NCI-H446 (cell line): ENCODE results near the gene FAHD2B.
"Not testable (repeated sequence)": the region's sequence is repeated elsewhere in the genome, so short reads cannot be mapped to it uniquely, and the experiment has no call there.

Experiments used
- DNase-seq, 2 experiments: peaks; one replicate each; lab custom pipeline; 2025; lab: John Stamatoyannopoulos, UW

Gene FAHD2B

DNA sequence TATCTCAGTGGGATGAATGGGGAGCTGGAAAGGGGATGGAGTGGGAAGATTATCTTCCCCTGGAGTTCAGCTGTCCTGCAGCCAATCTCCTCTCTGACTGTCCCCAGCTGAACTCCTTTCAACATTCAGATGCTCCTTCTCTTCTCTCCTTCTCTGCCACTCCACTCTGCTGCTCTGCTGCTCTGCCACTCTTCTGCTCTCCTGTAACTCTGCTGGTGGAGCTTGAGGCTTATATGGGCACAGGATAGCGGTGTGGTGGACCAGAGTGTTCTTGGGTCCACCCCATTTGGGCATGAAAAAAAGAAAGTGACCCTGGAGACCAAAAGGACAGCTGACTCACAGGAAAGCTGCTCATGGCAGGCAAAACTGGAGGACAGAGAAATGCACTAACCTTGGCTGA lies 26.6 kb downstream of the FAHD2B start:
- no peak for DNase-seq

DNA sequence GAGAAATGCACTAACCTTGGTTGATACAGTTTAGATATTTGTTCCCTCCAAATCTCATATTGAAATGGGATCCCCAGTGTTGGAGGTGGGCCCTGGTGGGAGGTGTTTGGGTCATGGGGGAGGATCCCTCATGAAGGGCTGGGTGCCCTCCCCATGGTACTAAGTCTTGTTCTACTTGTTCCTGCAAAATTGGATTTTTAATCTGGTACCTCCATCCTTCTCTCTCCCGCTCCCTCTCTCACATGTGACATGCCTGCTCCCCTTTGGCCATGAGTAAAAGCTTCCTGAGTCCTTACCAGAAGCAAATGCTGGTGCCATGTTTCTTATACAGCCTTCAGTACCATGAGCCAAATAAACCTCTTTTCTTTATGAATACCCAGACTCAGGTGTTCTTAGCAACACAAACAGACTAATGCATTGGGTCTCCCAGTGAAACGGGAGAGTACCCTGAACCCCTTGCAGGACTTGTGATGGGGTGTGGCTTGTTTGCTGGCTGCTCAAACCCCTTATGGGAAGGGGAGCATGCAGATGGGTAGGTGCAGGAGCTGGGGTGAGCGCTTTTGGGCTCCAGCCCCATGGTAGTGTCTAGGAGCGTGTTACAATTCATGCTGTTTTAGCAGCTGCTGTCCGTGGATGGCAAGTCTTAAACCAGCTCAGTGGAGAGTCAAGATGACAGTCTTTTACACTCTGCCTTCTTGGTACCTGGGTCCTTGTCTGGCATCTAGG lies 27.2 kb downstream of the FAHD2B start:
- DNase-seq = no peak

- not testable (repeated sequence) for DNase-seq
Observed at GRCh38 chr2:97066030-97066429, 28.7 kb downstream of the FAHD2B start.

GRCh38 chr2:97062020-97062419 lies 32.7 kb downstream of the FAHD2B start:
- not testable (repeated sequence) for DNase-seq

- DNase-seq = not testable (repeated sequence)
Observed at GRCh38 chr2:97059782-97060181, 34.9 kb downstream of the FAHD2B start.

DNA sequence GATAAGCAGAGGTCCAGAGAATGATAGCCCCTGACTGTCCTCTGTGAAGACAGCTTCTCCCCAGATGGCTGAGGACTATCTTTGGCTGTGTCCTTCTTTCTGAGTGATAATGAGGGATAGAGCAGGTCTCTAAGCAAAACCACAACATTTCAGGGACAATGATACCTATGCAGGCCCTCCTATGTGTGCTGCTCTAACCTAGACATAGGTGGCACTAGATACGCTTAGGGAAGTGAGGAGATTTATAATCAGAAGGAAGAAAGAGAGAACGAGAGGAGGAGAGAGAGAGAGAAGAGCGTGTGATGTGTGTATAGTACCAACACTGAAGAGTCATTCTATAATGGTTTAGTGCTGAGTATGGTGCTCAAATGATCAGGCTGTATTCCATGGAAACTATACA lies 38.5 kb downstream of the FAHD2B start:
- not testable (repeated sequence) for DNase-seq

GRCh38 chr2:97050032-97050431 lies 44.6 kb downstream of the FAHD2B start:
- not testable (repeated sequence) for DNase-seq

- DNase-seq = not testable (repeated sequence)
Observed at GRCh38 chr2:97048448-97048847, 46.2 kb downstream of the FAHD2B start.

DNA sequence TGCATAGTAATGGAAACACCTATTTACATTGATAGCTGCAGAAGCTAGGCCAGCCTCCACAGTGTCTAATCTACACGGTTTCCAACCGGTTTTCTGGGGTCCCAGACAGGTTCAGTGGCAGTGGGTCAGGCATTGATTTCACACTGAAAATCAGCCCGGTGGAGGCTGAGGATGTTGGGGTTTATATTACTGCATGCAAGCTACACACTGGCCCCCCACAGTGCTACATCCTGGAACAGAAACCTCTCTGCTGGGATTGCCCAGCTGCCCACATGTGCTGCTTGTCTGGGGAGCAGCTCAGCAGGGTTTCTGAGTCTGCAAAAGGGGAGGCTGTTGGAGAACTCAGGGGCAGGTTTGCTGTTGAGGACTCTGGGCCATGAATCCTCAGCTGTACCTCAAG lies 48.0 kb downstream of the FAHD2B start:
- not testable (repeated sequence) for DNase-seq

GRCh38 chr2:97045895-97046499 lies 48.7 kb downstream of the FAHD2B start:
- DNase-seq = not testable (repeated sequence)
